ENCODE measurements around the gene FNDC3B.

- TF ChIP-seq SP1 (IDR thresholded peaks at IDR 0.05; ENCODE audit: low read depth, low read length) = no peak
- TF ChIP-seq CTCF (IDR thresholded peaks at IDR 0.05; ENCODE audit: control extremely low read depth in 1 of 3, insufficient read depth in 1 of 3, low read depth in 1 of 3, low read length in 3 of 3) = no peak
Observed at GRCh38 chr3:172333042-172333377, 293.6 kb downstream of the FNDC3B start.
